H9 (cell line): ENCODE data around the gene KRTAP5-11. TPM values are rescaled to one million over a fixed set of nuclear protein-coding genes. Genes with fewer than 3 reads are reported as not detected.

Experiments used
- DNase-seq: peaks from one replicate; pipeline ENCODE4 v3.0.0-alpha.2; 2017
- H2AFZ ChIP-seq: one replicate; pipeline ENCODE4 v1.6.1; 2013; ENCODE audit warnings: mild to moderate bottlenecking, low read length, control low read depth, moderate library complexity
- H2AK5ac ChIP-seq: 2 replicates; pipeline ENCODE4 v1.6.1; 2013; ENCODE audit warnings: low read length, control low read depth, mixed read lengths; ENCODE audit not compliant: insufficient read length
- H2BK120ac ChIP-seq: one replicate; pipeline ENCODE4 v1.6.1; 2013; ENCODE audit warnings: low read depth, mild to moderate bottlenecking, low read length, control low read depth, inconsistent platforms; ENCODE audit not compliant: poor library complexity, severe bottlenecking
- H2BK12ac ChIP-seq: 2 replicates; pipeline ENCODE4 v1.6.1; 2013; ENCODE audit warnings: low read length, control low read depth, mixed read lengths, low read depth; ENCODE audit not compliant: insufficient read length
- H2BK15ac ChIP-seq: 2 replicates; pipeline ENCODE4 v1.6.1; 2013; ENCODE audit warnings: low read depth, low read length, control low read depth
- H2BK20ac ChIP-seq: one replicate; pipeline ENCODE4 v1.6.1; 2013; ENCODE audit warnings: low read depth, mild to moderate bottlenecking, low read length, control low read depth, inconsistent platforms; ENCODE audit not compliant: poor library complexity, severe bottlenecking
- H2BK5ac ChIP-seq: 2 replicates; pipeline ENCODE4 v1.6.1; 2013; ENCODE audit warnings: low read length, control low read depth, mixed read lengths; ENCODE audit not compliant: insufficient read length
- H3K14ac ChIP-seq: 2 replicates; pipeline ENCODE4 v1.6.1; 2013; ENCODE audit warnings: low read length, control low read depth; ENCODE audit not compliant: insufficient read depth
- H3K18ac ChIP-seq: 2 replicates; pipeline ENCODE4 v1.6.1; 2013; ENCODE audit warnings: low read depth, mild to moderate bottlenecking, mixed read lengths, low read length, control low read depth; ENCODE audit not compliant: insufficient read length
- H3K23ac ChIP-seq: 2 replicates; pipeline ENCODE4 v1.6.1; 2013; ENCODE audit warnings: low read length, control low read depth, mixed read lengths, low read depth; ENCODE audit not compliant: insufficient read length
- H3K23me2 ChIP-seq: 2 replicates; pipeline ENCODE4 v1.6.1; 2013; ENCODE audit warnings: low read depth, mild to moderate bottlenecking, mixed read lengths, low read length, control low read depth; ENCODE audit not compliant: insufficient read length, poor library complexity, severe bottlenecking
- H3K27ac ChIP-seq: 2 replicates; pipeline ENCODE4 v1.5.1; 2013; ENCODE audit warnings: low read length, control low read depth, mixed read lengths, low read depth; ENCODE audit not compliant: insufficient read length
- H3K27me3 ChIP-seq: 2 replicates; pipeline ENCODE4 v1.6.1; 2013; ENCODE audit warnings: low read length, control low read depth, inconsistent platforms; ENCODE audit not compliant: insufficient read depth
- H3K4ac ChIP-seq: 2 replicates; pipeline ENCODE4 v1.6.1; 2013; ENCODE audit warnings: low read depth, mild to moderate bottlenecking, control low read depth, inconsistent platforms, low read length, moderate library complexity
- H3K4me1 ChIP-seq: 2 replicates; pipeline ENCODE4 v1.6.1; 2013; ENCODE audit warnings: low read length, control low read depth, inconsistent platforms; ENCODE audit not compliant: insufficient read depth
- H3K4me2 ChIP-seq: 2 replicates; pipeline ENCODE4 v1.6.1; 2013; ENCODE audit warnings: low read length, control low read depth, mixed read lengths; ENCODE audit not compliant: insufficient read length, insufficient read depth
- H3K56ac ChIP-seq: 2 replicates; pipeline ENCODE4 v1.6.1; 2013; ENCODE audit warnings: low read depth, mild to moderate bottlenecking, mixed read lengths, low read length, control low read depth; ENCODE audit not compliant: insufficient read length
- H3K79me1 ChIP-seq: 2 replicates; pipeline ENCODE4 v1.6.1; 2013; ENCODE audit warnings: low read depth, mild to moderate bottlenecking, moderate library complexity, low read length, control low read depth, inconsistent platforms; ENCODE audit not compliant: insufficient read depth, poor library complexity, severe bottlenecking
- H3K79me2 ChIP-seq: 2 replicates; pipeline ENCODE4 v1.6.1; 2013; ENCODE audit warnings: low read length, control low read depth, inconsistent platforms; ENCODE audit not compliant: insufficient read depth
- H3K9ac ChIP-seq: 2 replicates; pipeline ENCODE4 v1.6.1; 2013; ENCODE audit warnings: low read length, control low read depth, mixed read lengths; ENCODE audit not compliant: insufficient read length; ENCODE audit errors: extremely low read depth
- H3K9me3 ChIP-seq: one replicate; pipeline ENCODE4 v1.6.1; 2013; ENCODE audit warnings: low read depth, low read length, inconsistent platforms; ENCODE audit not compliant: control insufficient read depth
- H3T11ph ChIP-seq: one replicate; pipeline ENCODE4 v1.6.1; 2013; ENCODE audit warnings: mild to moderate bottlenecking, low read length, control low read depth, inconsistent platforms
- H4K20me1 ChIP-seq: one replicate; pipeline ENCODE4 v1.6.1; 2013; ENCODE audit not compliant: control insufficient read depth, insufficient read length, insufficient read depth
- H4K5ac ChIP-seq: 2 replicates; pipeline ENCODE4 v1.6.1; 2013; ENCODE audit warnings: low read depth, mild to moderate bottlenecking, mixed read lengths, low read length, control low read depth; ENCODE audit not compliant: insufficient read length
- H4K8ac ChIP-seq: replicated peaks from 2 replicates; pipeline ENCODE4 v1.6.1; 2013; ENCODE audit warnings: low read length, control low read depth, mixed read lengths, low read depth; ENCODE audit not compliant: insufficient read length
- H4K91ac ChIP-seq: 2 replicates; pipeline ENCODE4 v1.6.1; 2013; ENCODE audit warnings: low read depth, mild to moderate bottlenecking, moderate library complexity, mixed read lengths, low read length, control low read depth; ENCODE audit not compliant: insufficient read length
- H3K27ac Mint-ChIP-seq, 3 experiments: 2 replicates in 2 of 3; 3 replicates in 1 of 3; pipeline ENCODE4 v1.8.0; 2020 to 2021; ENCODE audit warnings: mixed read lengths in 3 of 3, mild to moderate bottlenecking in 1 of 3, moderate library complexity in 1 of 3
- H3K27me3 Mint-ChIP-seq: 2 replicates; pipeline ENCODE4 v1.8.0; 2021; ENCODE audit warnings: low read depth, mild to moderate bottlenecking, moderate library complexity, mixed read lengths
- H3K36me3 Mint-ChIP-seq, 3 experiments: 2 replicates in 2 of 3; 3 replicates in 1 of 3; pipeline ENCODE4 v1.8.0; 2020 to 2021; ENCODE audit warnings: low read depth in 3 of 3, mixed read lengths in 3 of 3; ENCODE audit not compliant: insufficient read depth in 1 of 3
- H3K4me1 Mint-ChIP-seq, 2 experiments: 2 replicates each; pipeline ENCODE4 v1.8.0; 2020; ENCODE audit warnings: mixed read lengths in 2 of 2
- H3K4me3 Mint-ChIP-seq, 2 experiments: 2 replicates in 1 of 2; 3 replicates in 1 of 2; pipeline ENCODE4 v1.8.0; 2020 to 2021; ENCODE audit warnings: mild to moderate bottlenecking in 2 of 2, mixed read lengths in 2 of 2, moderate library complexity in 1 of 2
- H3K9me3 Mint-ChIP-seq, 2 experiments: 2 replicates in 1 of 2; 3 replicates in 1 of 2; pipeline ENCODE4 v1.8.0; 2020; ENCODE audit warnings: mild to moderate bottlenecking in 2 of 2, mixed read lengths in 2 of 2, moderate library complexity in 1 of 2
- WGBS: extraction: QIAGEN DNeasy Blood & Tissue Kit; methylation state at CpG from one replicate; pipeline ENCODE4 v1.1.7; 2013; ENCODE audit warnings: missing lambda C conversion rate, low lambda C conversion rate, mixed read lengths; ENCODE audit not compliant: insufficient read length; ENCODE audit errors: extremely low coverage; 5-methylcytosine and 5-hydroxymethylcytosine counted together
- total RNA-seq: library from RNA; stranded (reverse); gene quantifications from 2 replicates; pipeline ENCODE4 v1.2.1, GENCODE V29; 2021
- TF ChIP-seq, protein P1 (sequence below): fragments of 200-600 bp; sonication (generic); conservative IDR thresholded peaks from 3 replicates; pipeline ENCODE4 v1.8.0; 2021; ENCODE audit warnings: antibody characterized with exemption, mild to moderate bottlenecking

Gene KRTAP5-11
- total RNA-seq, 1 experiment from 2014 or later, result not detected

DNA sequence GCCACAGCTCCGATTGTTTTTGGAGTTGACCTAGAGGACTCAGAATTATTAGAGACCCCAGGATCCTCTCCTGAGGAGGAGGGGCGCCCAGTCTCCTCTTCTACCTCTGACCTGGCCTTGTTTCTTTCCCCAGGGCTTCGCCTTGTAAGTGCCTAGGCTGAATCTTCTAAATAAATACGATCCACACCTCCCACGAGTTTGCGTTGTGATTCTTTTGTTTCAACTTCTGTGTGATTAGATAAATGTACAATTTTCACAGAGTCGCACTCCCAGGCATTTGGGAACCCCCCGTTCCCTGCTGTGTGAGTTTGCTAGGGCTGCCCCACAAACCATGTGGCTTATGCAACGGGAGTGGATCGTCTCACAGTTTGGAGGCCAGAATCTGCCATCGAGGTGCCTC is 43.7 kb downstream of the KRTAP5-11 start:
- WGBS, result no CpG with 5 or more reads among the region's 11 CpGs
- H3K23ac ChIP-seq, result no peak overlapping the region
- H3K27ac ChIP-seq, result no peak overlapping the region
- Mint-ChIP-seq H3K27ac (0 out of 7 replicates have a peak overlapping the region, but pooled peaks of 1 of the 3 experiments have one; percentile 74), H3K4me3 (no peak overlapping the region), H3K27me3 (peaks cover 17% of the 10 kb centered on the region), H3K36me3 (peaks cover 5 to 12% (median 6%) of the 10 kb centered on the region in 3 experiments; a peak in 6 of 7 replicates), H3K9me3 (peaks cover 6 to 7% of the 10 kb centered on the region in 2 experiments), H3K4me1 (peaks cover 11 to 13% of the 10 kb centered on the region in 2 experiments)
- H4K5ac ChIP-seq, result no peak overlapping the region
- H2AFZ ChIP-seq, result no peak overlapping the region
- no peak overlapping the region for H3K18ac ChIP-seq
- no peak overlapping the region for H2BK15ac ChIP-seq
- H2AK5ac ChIP-seq, result no peak overlapping the region
- TF ChIP-seq, protein P1, sequence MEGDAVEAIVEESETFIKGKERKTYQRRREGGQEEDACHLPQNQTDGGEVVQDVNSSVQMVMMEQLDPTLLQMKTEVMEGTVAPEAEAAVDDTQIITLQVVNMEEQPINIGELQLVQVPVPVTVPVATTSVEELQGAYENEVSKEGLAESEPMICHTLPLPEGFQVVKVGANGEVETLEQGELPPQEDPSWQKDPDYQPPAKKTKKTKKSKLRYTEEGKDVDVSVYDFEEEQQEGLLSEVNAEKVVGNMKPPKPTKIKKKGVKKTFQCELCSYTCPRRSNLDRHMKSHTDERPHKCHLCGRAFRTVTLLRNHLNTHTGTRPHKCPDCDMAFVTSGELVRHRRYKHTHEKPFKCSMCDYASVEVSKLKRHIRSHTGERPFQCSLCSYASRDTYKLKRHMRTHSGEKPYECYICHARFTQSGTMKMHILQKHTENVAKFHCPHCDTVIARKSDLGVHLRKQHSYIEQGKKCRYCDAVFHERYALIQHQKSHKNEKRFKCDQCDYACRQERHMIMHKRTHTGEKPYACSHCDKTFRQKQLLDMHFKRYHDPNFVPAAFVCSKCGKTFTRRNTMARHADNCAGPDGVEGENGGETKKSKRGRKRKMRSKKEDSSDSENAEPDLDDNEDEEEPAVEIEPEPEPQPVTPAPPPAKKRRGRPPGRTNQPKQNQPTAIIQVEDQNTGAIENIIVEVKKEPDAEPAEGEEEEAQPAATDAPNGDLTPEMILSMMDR, result no peak
- H2BK12ac ChIP-seq, result no peak overlapping the region
- no peaks in the 10 kb centered on the region for H3K79me1 ChIP-seq
- no peak overlapping the region for H3T11ph ChIP-seq
- H3K23me2 ChIP-seq, result no peaks in the 10 kb centered on the region
- H2BK20ac ChIP-seq, result no peak overlapping the region
- no peaks in the 10 kb centered on the region for H3K27me3 ChIP-seq
- no peaks in the 10 kb centered on the region for H3K9me3 ChIP-seq
- no peak overlapping the region for H2BK5ac ChIP-seq
- no peaks in the 10 kb centered on the region for H3K4me1 ChIP-seq
- no peak overlapping the region for H2BK120ac ChIP-seq
- H4K20me1 ChIP-seq, result no peaks in the 10 kb centered on the region
- no peak overlapping the region for H3K56ac ChIP-seq
- H3K4me2 ChIP-seq, result no peak overlapping the region
- H4K91ac ChIP-seq, result no peak overlapping the region
- H3K9ac ChIP-seq, result no peak overlapping the region
- no peaks in the 10 kb centered on the region for H3K79me2 ChIP-seq
- H4K8ac ChIP-seq, result no peak overlapping the region
- H3K4ac ChIP-seq, result no peak overlapping the region
- H3K14ac ChIP-seq, result no peak overlapping the region
- DNase-seq, result no peak
